H9 (cell line): ENCODE measurements around the gene CMSS1. TPM values are rescaled to one million over a fixed set of nuclear protein-coding genes. Genes with fewer than 3 reads are reported as not detected.

ENCODE experiments used
- DNase-seq: peaks from one replicate; pipeline ENCODE4 v3.0.0-alpha.2; 2017
- H2AFZ ChIP-seq: one replicate; pipeline ENCODE4 v1.6.1; 2013; ENCODE audit warnings: mild to moderate bottlenecking, low read length, control low read depth, moderate library complexity
- H2AK5ac ChIP-seq: 2 replicates; pipeline ENCODE4 v1.6.1; 2013; ENCODE audit warnings: low read length, control low read depth, mixed read lengths; ENCODE audit not compliant: insufficient read length
- H2BK120ac ChIP-seq: one replicate; pipeline ENCODE4 v1.6.1; 2013; ENCODE audit warnings: low read depth, mild to moderate bottlenecking, low read length, control low read depth, inconsistent platforms; ENCODE audit not compliant: poor library complexity, severe bottlenecking
- H2BK12ac ChIP-seq: 2 replicates; pipeline ENCODE4 v1.6.1; 2013; ENCODE audit warnings: low read length, control low read depth, mixed read lengths, low read depth; ENCODE audit not compliant: insufficient read length
- H2BK15ac ChIP-seq: 2 replicates; pipeline ENCODE4 v1.6.1; 2013; ENCODE audit warnings: low read depth, low read length, control low read depth
- H2BK20ac ChIP-seq: one replicate; pipeline ENCODE4 v1.6.1; 2013; ENCODE audit warnings: low read depth, mild to moderate bottlenecking, low read length, control low read depth, inconsistent platforms; ENCODE audit not compliant: poor library complexity, severe bottlenecking
- H2BK5ac ChIP-seq: 2 replicates; pipeline ENCODE4 v1.6.1; 2013; ENCODE audit warnings: low read length, control low read depth, mixed read lengths; ENCODE audit not compliant: insufficient read length
- H3K14ac ChIP-seq: 2 replicates; pipeline ENCODE4 v1.6.1; 2013; ENCODE audit warnings: low read length, control low read depth; ENCODE audit not compliant: insufficient read depth
- H3K18ac ChIP-seq: 2 replicates; pipeline ENCODE4 v1.6.1; 2013; ENCODE audit warnings: low read depth, mild to moderate bottlenecking, mixed read lengths, low read length, control low read depth; ENCODE audit not compliant: insufficient read length
- H3K23ac ChIP-seq: 2 replicates; pipeline ENCODE4 v1.6.1; 2013; ENCODE audit warnings: low read length, control low read depth, mixed read lengths, low read depth; ENCODE audit not compliant: insufficient read length
- H3K23me2 ChIP-seq: 2 replicates; pipeline ENCODE4 v1.6.1; 2013; ENCODE audit warnings: low read depth, mild to moderate bottlenecking, mixed read lengths, low read length, control low read depth; ENCODE audit not compliant: insufficient read length, poor library complexity, severe bottlenecking
- H3K27ac ChIP-seq: 2 replicates; pipeline ENCODE4 v1.5.1; 2013; ENCODE audit warnings: low read length, control low read depth, mixed read lengths, low read depth; ENCODE audit not compliant: insufficient read length
- H3K27me3 ChIP-seq: 2 replicates; pipeline ENCODE4 v1.6.1; 2013; ENCODE audit warnings: low read length, control low read depth, inconsistent platforms; ENCODE audit not compliant: insufficient read depth
- H3K4ac ChIP-seq: 2 replicates; pipeline ENCODE4 v1.6.1; 2013; ENCODE audit warnings: low read depth, mild to moderate bottlenecking, control low read depth, inconsistent platforms, low read length, moderate library complexity
- H3K4me1 ChIP-seq: 2 replicates; pipeline ENCODE4 v1.6.1; 2013; ENCODE audit warnings: low read length, control low read depth, inconsistent platforms; ENCODE audit not compliant: insufficient read depth
- H3K4me2 ChIP-seq: 2 replicates; pipeline ENCODE4 v1.6.1; 2013; ENCODE audit warnings: low read length, control low read depth, mixed read lengths; ENCODE audit not compliant: insufficient read length, insufficient read depth
- H3K56ac ChIP-seq: 2 replicates; pipeline ENCODE4 v1.6.1; 2013; ENCODE audit warnings: low read depth, mild to moderate bottlenecking, mixed read lengths, low read length, control low read depth; ENCODE audit not compliant: insufficient read length
- H3K79me1 ChIP-seq: 2 replicates; pipeline ENCODE4 v1.6.1; 2013; ENCODE audit warnings: low read depth, mild to moderate bottlenecking, moderate library complexity, low read length, control low read depth, inconsistent platforms; ENCODE audit not compliant: insufficient read depth, poor library complexity, severe bottlenecking
- H3K79me2 ChIP-seq: 2 replicates; pipeline ENCODE4 v1.6.1; 2013; ENCODE audit warnings: low read length, control low read depth, inconsistent platforms; ENCODE audit not compliant: insufficient read depth
- H3K9ac ChIP-seq: 2 replicates; pipeline ENCODE4 v1.6.1; 2013; ENCODE audit warnings: low read length, control low read depth, mixed read lengths; ENCODE audit not compliant: insufficient read length; ENCODE audit errors: extremely low read depth
- H3K9me3 ChIP-seq: one replicate; pipeline ENCODE4 v1.6.1; 2013; ENCODE audit warnings: low read depth, low read length, inconsistent platforms; ENCODE audit not compliant: control insufficient read depth
- H3T11ph ChIP-seq: one replicate; pipeline ENCODE4 v1.6.1; 2013; ENCODE audit warnings: mild to moderate bottlenecking, low read length, control low read depth, inconsistent platforms
- H4K20me1 ChIP-seq: one replicate; pipeline ENCODE4 v1.6.1; 2013; ENCODE audit not compliant: control insufficient read depth, insufficient read length, insufficient read depth
- H4K5ac ChIP-seq: 2 replicates; pipeline ENCODE4 v1.6.1; 2013; ENCODE audit warnings: low read depth, mild to moderate bottlenecking, mixed read lengths, low read length, control low read depth; ENCODE audit not compliant: insufficient read length
- H4K8ac ChIP-seq: replicated peaks from 2 replicates; pipeline ENCODE4 v1.6.1; 2013; ENCODE audit warnings: low read length, control low read depth, mixed read lengths, low read depth; ENCODE audit not compliant: insufficient read length
- H4K91ac ChIP-seq: 2 replicates; pipeline ENCODE4 v1.6.1; 2013; ENCODE audit warnings: low read depth, mild to moderate bottlenecking, moderate library complexity, mixed read lengths, low read length, control low read depth; ENCODE audit not compliant: insufficient read length
- H3K27ac Mint-ChIP-seq, 3 experiments: 2 replicates in 2 of 3; 3 replicates in 1 of 3; pipeline ENCODE4 v1.8.0; 2020 to 2021; ENCODE audit warnings: mixed read lengths in 3 of 3, mild to moderate bottlenecking in 1 of 3, moderate library complexity in 1 of 3
- H3K27me3 Mint-ChIP-seq: 2 replicates; pipeline ENCODE4 v1.8.0; 2021; ENCODE audit warnings: low read depth, mild to moderate bottlenecking, moderate library complexity, mixed read lengths
- H3K36me3 Mint-ChIP-seq, 3 experiments: 2 replicates in 2 of 3; 3 replicates in 1 of 3; pipeline ENCODE4 v1.8.0; 2020 to 2021; ENCODE audit warnings: low read depth in 3 of 3, mixed read lengths in 3 of 3; ENCODE audit not compliant: insufficient read depth in 1 of 3
- H3K4me1 Mint-ChIP-seq, 2 experiments: 2 replicates each; pipeline ENCODE4 v1.8.0; 2020; ENCODE audit warnings: mixed read lengths in 2 of 2
- H3K4me3 Mint-ChIP-seq, 2 experiments: 2 replicates in 1 of 2; 3 replicates in 1 of 2; pipeline ENCODE4 v1.8.0; 2020 to 2021; ENCODE audit warnings: mild to moderate bottlenecking in 2 of 2, mixed read lengths in 2 of 2, moderate library complexity in 1 of 2
- H3K9me3 Mint-ChIP-seq, 2 experiments: 2 replicates in 1 of 2; 3 replicates in 1 of 2; pipeline ENCODE4 v1.8.0; 2020; ENCODE audit warnings: mild to moderate bottlenecking in 2 of 2, mixed read lengths in 2 of 2, moderate library complexity in 1 of 2
- CTCF ChIP-seq: fragments of 200-600 bp; sonication (generic); conservative IDR thresholded peaks from 3 replicates; pipeline ENCODE4 v1.8.0; 2021; ENCODE audit warnings: antibody characterized with exemption, mild to moderate bottlenecking
- WGBS: extraction: QIAGEN DNeasy Blood & Tissue Kit; methylation state at CpG from one replicate; pipeline ENCODE4 v1.1.7; 2013; ENCODE audit warnings: missing lambda C conversion rate, low lambda C conversion rate, mixed read lengths; ENCODE audit not compliant: insufficient read length; ENCODE audit errors: extremely low coverage; 5-methylcytosine and 5-hydroxymethylcytosine counted together
- total RNA-seq: library from RNA; stranded (reverse); gene quantifications from 2 replicates; pipeline ENCODE4 v1.2.1, GENCODE V29; 2021

Gene CMSS1
- total RNA-seq, 1 experiment from 2014 or later, result 61.8 TPM

DNA sequence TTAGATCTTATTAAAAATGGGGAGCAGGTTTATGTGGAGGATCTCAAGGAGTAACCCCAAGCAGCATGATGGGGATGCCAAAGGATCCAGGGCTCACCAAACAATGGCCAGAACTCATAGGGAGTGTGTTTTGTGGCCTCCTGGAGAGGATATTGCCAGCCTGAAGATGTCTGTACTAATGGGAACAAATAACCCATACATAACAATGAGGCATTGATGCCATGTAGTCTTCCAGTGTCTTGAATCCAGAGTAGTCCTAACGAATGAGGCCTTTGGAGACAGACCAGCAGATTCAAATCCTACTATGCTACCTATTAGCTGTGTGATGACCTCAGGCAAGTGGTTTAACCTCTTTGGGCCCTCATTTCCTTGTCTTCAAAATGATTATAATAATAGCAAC lies 45.0 kb upstream of the CMSS1 start:
- TF ChIP-seq CTCF, result no peak
- no peaks in the 10 kb centered on the region for H3K9me3 Mint-ChIP-seq
- Histone ChIP-seq H3T11ph (no peak overlapping the region), H2BK12ac (no peak overlapping the region), H3K23ac (no peak overlapping the region), H2AFZ (no peak overlapping the region), H3K14ac (no peak overlapping the region), H2BK15ac (no peak overlapping the region), H4K5ac (no peak overlapping the region), H3K4me2 (no peak overlapping the region), H3K27ac (no peak overlapping the region), H4K91ac (no peak overlapping the region), H2BK120ac (no peak overlapping the region), H3K4me1 (no peaks in the 10 kb centered on the region; the same call in 1 of the 2 replicates), H2BK20ac (no peak overlapping the region), H3K56ac (no peak overlapping the region), H3K9ac (no peak overlapping the region), H3K27me3 (no peaks in the 10 kb centered on the region), H3K23me2 (no peaks in the 10 kb centered on the region), H3K4ac (no peak overlapping the region), H3K9me3 (no peaks in the 10 kb centered on the region), H4K20me1 (no peaks in the 10 kb centered on the region), H3K18ac (no peak overlapping the region), H3K79me1 (no peaks in the 10 kb centered on the region), H2AK5ac (no peak overlapping the region), H2BK5ac (no peak overlapping the region), H4K8ac (no peak overlapping the region), H3K79me2 (no peaks in the 10 kb centered on the region)
- H3K4me1 Mint-ChIP-seq, result peaks cover 9 to 11% of the 10 kb centered on the region in 2 experiments; a peak in 3 of 4 replicates
- no peak overlapping the region; a peak in 1 of 7 replicates for H3K27ac Mint-ChIP-seq
- H3K4me3 Mint-ChIP-seq, result no peak overlapping the region
- WGBS, result no CpG with 5 or more reads among the region's 1 CpG
- no peaks in the 10 kb centered on the region for H3K36me3 Mint-ChIP-seq
- H3K27me3 Mint-ChIP-seq, result no peaks in the 10 kb centered on the region
- no peak for DNase-seq
